ENCODE results near the gene GLA. TPM values are rescaled to one million over a fixed set of nuclear protein-coding genes. Genes with fewer than 3 reads are reported as not detected.

Gene GLA
- total RNA-seq, 1 donor from 2014 or later: 39.6 TPM

GRCh38 chrX:101442085-101442484 lies 34.4 kb upstream of the GLA start:
- H3K27me3 ChIP-seq (ENCODE audit: control insufficient read depth, insufficient read depth, low read length): no peaks in the 10 kb centered on the region
- no peak overlapping the region for H3K4me3 ChIP-seq (ENCODE audit: low read depth, low read length)
- no peaks in the 10 kb centered on the region for H3K36me3 ChIP-seq (ENCODE audit: control insufficient read depth, insufficient read depth, low read length)
- DNase-seq (ENCODE audit: low read depth): no peak
- TF ChIP-seq CTCF (IDR thresholded peaks at IDR 0.05; ENCODE audit: insufficient read depth, low read length, poor library complexity, severe bottlenecking): no peak

GRCh38 chrX:101430457-101431078 lies 22.8 kb upstream of the GLA start:
- Histone ChIP-seq H3K4me3 (ENCODE audit: low read depth, low read length) (no peak overlapping the region), H3K36me3 (ENCODE audit: control insufficient read depth, insufficient read depth, low read length) (no peaks in the 10 kb centered on the region), H3K27me3 (ENCODE audit: control insufficient read depth, insufficient read depth, low read length) (no peaks in the 10 kb centered on the region)
- DNase-seq (ENCODE audit: low read depth): no peak
- TF ChIP-seq CTCF (IDR thresholded peaks at IDR 0.05; ENCODE audit: insufficient read depth, low read length, poor library complexity, severe bottlenecking): no peak

GRCh38 chrX:101429934-101430333 lies 22.2 kb upstream of the GLA start:
- TF ChIP-seq CTCF (IDR thresholded peaks at IDR 0.05; ENCODE audit: insufficient read depth, low read length, poor library complexity, severe bottlenecking): no peak
- H3K36me3 ChIP-seq (ENCODE audit: control insufficient read depth, insufficient read depth, low read length): no peaks in the 10 kb centered on the region
- H3K4me3 ChIP-seq (ENCODE audit: low read depth, low read length): no peak overlapping the region
- DNase-seq (ENCODE audit: low read depth): no peak
- H3K27me3 ChIP-seq (ENCODE audit: control insufficient read depth, insufficient read depth, low read length): no peaks in the 10 kb centered on the region

GRCh38 chrX:101427954-101428353 lies 20.2 kb upstream of the GLA start:
- DNase-seq (ENCODE audit: low read depth): no peak
- H3K4me3 ChIP-seq (ENCODE audit: low read depth, low read length): no peak overlapping the region
- no peak for TF ChIP-seq CTCF (IDR thresholded peaks at IDR 0.05; ENCODE audit: insufficient read depth, low read length, poor library complexity, severe bottlenecking)

GRCh38 chrX:101419489-101419888 lies 11.8 kb upstream of the GLA start:
- no peaks in the 10 kb centered on the region for H3K36me3 ChIP-seq (ENCODE audit: control insufficient read depth, insufficient read depth, low read length)
- no peak for DNase-seq (ENCODE audit: low read depth)
- H3K4me3 ChIP-seq (ENCODE audit: low read depth, low read length): no peak overlapping the region
- TF ChIP-seq CTCF (IDR thresholded peaks at IDR 0.05; ENCODE audit: insufficient read depth, low read length, poor library complexity, severe bottlenecking): no peak
- H3K27me3 ChIP-seq (ENCODE audit: control insufficient read depth, insufficient read depth, low read length): no peaks in the 10 kb centered on the region

More at GRCh38 chrX:101427954-101428353, 20.2 kb upstream of the GLA start:
- Histone ChIP-seq H3K27me3 (ENCODE audit: control insufficient read depth, insufficient read depth, low read length) (no peaks in the 10 kb centered on the region), H3K36me3 (ENCODE audit: control insufficient read depth, insufficient read depth, low read length) (no peaks in the 10 kb centered on the region)
